ENCODE results near the gene ZP4.

Gene ZP4

DNA sequence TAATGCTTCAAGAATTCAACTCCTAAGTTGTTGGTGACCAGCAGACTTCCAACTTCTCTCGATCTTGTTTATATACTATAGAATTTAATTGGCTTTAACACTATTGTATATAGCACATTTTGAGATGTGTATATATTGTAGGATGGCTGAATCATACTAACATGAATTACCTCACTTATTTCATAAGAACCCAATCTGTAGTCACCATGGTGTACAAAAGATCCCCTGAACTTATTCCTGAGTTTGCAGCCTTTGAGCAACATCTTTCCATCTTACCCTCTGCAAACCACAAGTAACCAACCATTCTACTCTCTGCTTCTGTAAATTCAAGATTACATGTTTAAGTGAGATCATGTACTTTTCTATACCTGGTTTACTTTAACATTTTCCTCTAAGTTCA, 12.3 kb downstream of the ZP4 start:
- H3K36me3 ChIP-seq (ENCODE audit: control insufficient read depth, insufficient read depth, low read length), result no peaks in the 10 kb centered on the region
- no peaks in the 10 kb centered on the region for H3K27me3 ChIP-seq (ENCODE audit: control insufficient read depth, insufficient read depth, low read length)
- no peak overlapping the region for H3K4me3 ChIP-seq (ENCODE audit: low read length)
- no peaks in the 10 kb centered on the region for H3K9me3 ChIP-seq (ENCODE audit: control insufficient read depth, insufficient read depth, low read length)
- DNase-seq (ENCODE audit: low read depth, low spot score), result no peak
- no peak overlapping the region for H3K27ac ChIP-seq (ENCODE audit: low read length)
- no peaks in the 10 kb centered on the region for H3K4me1 ChIP-seq (ENCODE audit: control insufficient read depth, insufficient read depth, low read length)
- whole genome bisulfite sequencing (ENCODE audit: insufficient coverage, insufficient read length), result no CpG with 5 or more reads among the region's 1 CpG

DNA sequence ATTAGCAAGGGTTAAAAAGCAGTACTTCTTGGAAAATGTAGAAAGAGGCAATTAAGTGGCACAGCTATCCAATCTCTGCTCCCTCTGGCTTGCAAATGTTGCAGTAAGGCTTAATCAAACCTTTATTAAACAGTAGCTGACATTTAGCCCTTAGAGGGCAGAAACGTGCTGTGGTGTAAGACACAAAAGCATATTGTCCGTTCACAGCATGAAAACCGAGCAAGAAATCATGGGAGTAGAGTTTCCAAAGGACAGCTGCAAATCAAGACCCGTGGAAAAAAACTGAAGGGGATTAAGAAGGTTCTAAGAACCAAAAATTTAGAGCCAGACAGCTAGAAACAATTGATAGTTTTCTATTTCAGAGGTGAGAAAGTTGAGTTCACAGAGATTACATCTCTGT, 13.1 kb downstream of the ZP4 start:
- no CpG with 5 or more reads among the region's 4 CpGs for WGBS (ENCODE audit: insufficient coverage, insufficient read length)
- H3K4me3 ChIP-seq (ENCODE audit: low read length), result no peak overlapping the region
- H3K36me3 ChIP-seq (ENCODE audit: control insufficient read depth, insufficient read depth, low read length), result no peaks in the 10 kb centered on the region
- H3K4me1 ChIP-seq (ENCODE audit: control insufficient read depth, insufficient read depth, low read length), result no peaks in the 10 kb centered on the region
- no peak overlapping the region for H3K27ac ChIP-seq (ENCODE audit: low read length)
- no peak for DNase-seq (ENCODE audit: low read depth, low spot score)
- H3K9me3 ChIP-seq (ENCODE audit: control insufficient read depth, insufficient read depth, low read length), result no peaks in the 10 kb centered on the region
- H3K27me3 ChIP-seq (ENCODE audit: control insufficient read depth, insufficient read depth, low read length), result no peaks in the 10 kb centered on the region

DNA sequence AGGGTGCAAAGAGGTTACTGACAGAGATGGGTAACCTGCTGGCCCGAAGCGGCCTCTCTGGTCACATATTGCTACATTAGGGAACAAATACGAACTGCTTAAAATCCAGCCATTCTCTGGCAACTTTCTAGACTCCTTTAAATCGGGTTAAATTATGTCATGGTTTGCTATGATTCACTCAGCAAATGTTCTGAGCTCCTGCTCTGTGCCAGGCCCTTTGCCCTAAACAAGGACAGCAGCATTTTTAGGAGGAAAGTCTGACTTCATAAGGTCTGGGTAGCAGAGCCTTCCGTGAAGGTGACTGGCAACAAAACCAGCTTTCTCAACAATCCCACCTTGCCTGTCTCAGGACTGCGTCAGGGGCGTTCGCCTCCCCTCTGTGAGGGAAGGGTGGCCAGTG, 15.4 kb downstream of the ZP4 start:
- no CpG with 5 or more reads among the region's 8 CpGs for WGBS (ENCODE audit: insufficient coverage, insufficient read length)
- DNase-seq (ENCODE audit: low read depth, low spot score), result no peak
- no peaks in the 10 kb centered on the region for H3K27me3 ChIP-seq (ENCODE audit: control insufficient read depth, insufficient read depth, low read length)
- H3K9me3 ChIP-seq (ENCODE audit: control insufficient read depth, insufficient read depth, low read length), result no peaks in the 10 kb centered on the region
- H3K4me3 ChIP-seq (ENCODE audit: low read length), result no peak overlapping the region
- H3K27ac ChIP-seq (ENCODE audit: low read length), result no peak overlapping the region
- no peaks in the 10 kb centered on the region for H3K4me1 ChIP-seq (ENCODE audit: control insufficient read depth, insufficient read depth, low read length)
- no peaks in the 10 kb centered on the region for H3K36me3 ChIP-seq (ENCODE audit: control insufficient read depth, insufficient read depth, low read length)

DNA sequence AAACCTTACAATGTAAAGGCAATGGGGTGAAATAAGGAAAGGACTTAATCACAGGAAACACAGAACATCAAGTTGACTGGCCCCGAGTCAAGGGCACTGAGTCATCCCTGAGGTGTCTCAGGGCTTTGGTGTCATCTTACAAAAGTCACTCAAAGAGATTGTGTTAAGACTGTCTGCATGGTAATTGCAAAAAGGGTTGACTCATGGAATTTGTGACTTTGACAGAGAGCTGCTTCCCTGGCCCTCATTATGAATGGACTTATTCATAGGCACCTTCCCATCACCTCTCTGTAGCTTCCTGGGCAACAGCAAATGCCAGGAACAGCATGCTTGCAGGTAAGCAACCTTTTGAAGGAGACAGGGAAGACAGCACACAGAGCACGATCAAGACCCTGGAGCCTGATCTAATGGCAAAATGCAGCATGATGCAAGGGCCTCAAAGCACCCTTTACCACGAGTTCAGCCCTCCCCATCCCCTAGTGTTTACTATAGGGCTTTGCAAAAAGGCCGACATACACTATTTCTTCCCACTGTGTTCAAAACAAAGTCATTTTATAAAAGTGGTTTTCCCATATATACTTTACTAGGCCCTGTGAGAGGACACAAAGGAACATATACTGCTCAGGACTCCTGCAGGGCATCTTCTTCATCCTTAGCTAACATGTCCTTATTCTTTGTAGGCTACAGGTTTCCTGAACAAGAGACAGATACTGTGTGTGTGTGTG, 17.1 kb downstream of the ZP4 start:
- no peaks in the 10 kb centered on the region for H3K27me3 ChIP-seq (ENCODE audit: control insufficient read depth, insufficient read depth, low read length)
- H3K36me3 ChIP-seq (ENCODE audit: control insufficient read depth, insufficient read depth, low read length), result no peaks in the 10 kb centered on the region
- no CpG with 5 or more reads among the region's 4 CpGs for WGBS (ENCODE audit: insufficient coverage, insufficient read length)
- H3K4me1 ChIP-seq (ENCODE audit: control insufficient read depth, insufficient read depth, low read length), result no peaks in the 10 kb centered on the region
- peak; percentile 29 for DNase-seq (ENCODE audit: low read depth, low spot score)
- no peak overlapping the region for H3K4me3 ChIP-seq (ENCODE audit: low read length)
- no peak overlapping the region for H3K27ac ChIP-seq (ENCODE audit: low read length)
- no peaks in the 10 kb centered on the region for H3K9me3 ChIP-seq (ENCODE audit: control insufficient read depth, insufficient read depth, low read length)

DNA sequence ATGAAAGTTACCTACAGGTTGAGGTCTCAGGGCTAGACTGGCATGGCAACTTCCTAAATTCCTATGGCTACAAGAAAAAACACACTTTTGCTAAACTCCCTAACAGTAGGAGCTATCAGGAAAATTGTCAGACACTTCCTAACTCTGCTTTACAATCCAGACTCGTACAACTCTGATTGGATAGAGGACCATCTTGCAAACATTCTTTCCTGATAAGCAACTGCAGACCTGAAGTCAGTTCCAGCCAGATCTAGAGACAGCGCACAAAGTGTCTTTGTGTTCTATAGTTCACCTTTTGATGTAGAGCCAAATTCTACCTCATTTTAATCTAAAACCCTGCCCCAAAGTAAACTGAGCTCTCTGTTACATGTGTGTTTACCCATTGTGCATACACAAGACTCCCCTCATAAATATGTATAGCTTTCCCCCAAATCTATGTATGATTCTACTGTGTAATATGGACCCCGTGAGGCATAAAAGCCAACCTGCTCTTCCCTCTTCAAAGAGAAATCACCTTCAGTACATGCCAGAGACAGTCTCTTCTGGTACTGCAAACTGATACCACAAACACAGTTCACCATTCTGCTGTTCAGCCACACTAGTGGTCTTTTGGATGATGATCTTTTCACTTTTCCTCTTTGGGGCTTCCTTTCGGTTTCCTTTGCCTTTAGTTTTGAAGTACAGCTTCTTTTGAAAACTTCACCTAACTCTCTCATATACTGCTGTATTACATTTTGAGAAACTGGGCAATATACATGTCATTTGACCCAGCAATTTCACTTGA, 21.7 kb downstream of the ZP4 start:
- H3K36me3 ChIP-seq (ENCODE audit: control insufficient read depth, insufficient read depth, low read length), result no peaks in the 10 kb centered on the region
- WGBS (ENCODE audit: insufficient coverage, insufficient read length), result no CpG with 5 or more reads among the region's 4 CpGs
- H3K27me3 ChIP-seq (ENCODE audit: control insufficient read depth, insufficient read depth, low read length), result no peaks in the 10 kb centered on the region
- H3K9me3 ChIP-seq (ENCODE audit: control insufficient read depth, insufficient read depth, low read length), result no peaks in the 10 kb centered on the region
- DNase-seq (ENCODE audit: low read depth, low spot score), result no peak
- H3K4me1 ChIP-seq (ENCODE audit: control insufficient read depth, insufficient read depth, low read length), result no peaks in the 10 kb centered on the region
- H3K4me3 ChIP-seq (ENCODE audit: low read length), result no peak overlapping the region
- H3K27ac ChIP-seq (ENCODE audit: low read length), result no peak overlapping the region

DNA sequence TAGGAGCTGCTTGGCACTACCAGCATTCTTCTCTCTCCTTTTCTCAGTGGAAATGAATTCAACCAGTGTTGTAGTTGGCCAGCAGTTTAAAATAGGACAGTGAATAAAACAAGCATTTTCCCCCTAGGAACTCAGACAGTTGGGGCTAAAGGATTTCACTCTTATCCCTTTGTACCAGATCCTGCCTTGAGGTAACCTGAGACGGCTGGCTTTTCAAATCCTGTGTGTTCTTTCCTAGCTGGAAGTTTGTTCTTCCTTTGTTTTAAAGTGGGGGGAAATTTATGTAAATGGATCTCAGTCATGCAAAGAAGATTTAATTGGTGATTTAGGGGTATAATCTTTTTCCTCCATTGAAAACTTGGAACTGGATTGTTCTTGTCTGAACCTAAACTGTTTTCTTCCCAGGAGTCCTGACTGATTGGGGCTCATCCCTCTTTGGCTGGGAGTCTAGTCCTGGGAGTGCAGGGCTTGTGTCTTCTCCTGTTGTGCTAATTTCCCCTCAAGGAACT, 23.3 kb downstream of the ZP4 start:
- no peaks in the 10 kb centered on the region for H3K4me1 ChIP-seq (ENCODE audit: control insufficient read depth, insufficient read depth, low read length)
- H3K36me3 ChIP-seq (ENCODE audit: control insufficient read depth, insufficient read depth, low read length), result no peaks in the 10 kb centered on the region
- no peak for DNase-seq (ENCODE audit: low read depth, low spot score)
- no peak overlapping the region for H3K4me3 ChIP-seq (ENCODE audit: low read length)
- no peaks in the 10 kb centered on the region for H3K9me3 ChIP-seq (ENCODE audit: control insufficient read depth, insufficient read depth, low read length)
- H3K27me3 ChIP-seq (ENCODE audit: control insufficient read depth, insufficient read depth, low read length), result no peaks in the 10 kb centered on the region
- no peak overlapping the region for H3K27ac ChIP-seq (ENCODE audit: low read length)
- no CpG with 5 or more reads among the region's 1 CpG for WGBS (ENCODE audit: insufficient coverage, insufficient read length)

DNA sequence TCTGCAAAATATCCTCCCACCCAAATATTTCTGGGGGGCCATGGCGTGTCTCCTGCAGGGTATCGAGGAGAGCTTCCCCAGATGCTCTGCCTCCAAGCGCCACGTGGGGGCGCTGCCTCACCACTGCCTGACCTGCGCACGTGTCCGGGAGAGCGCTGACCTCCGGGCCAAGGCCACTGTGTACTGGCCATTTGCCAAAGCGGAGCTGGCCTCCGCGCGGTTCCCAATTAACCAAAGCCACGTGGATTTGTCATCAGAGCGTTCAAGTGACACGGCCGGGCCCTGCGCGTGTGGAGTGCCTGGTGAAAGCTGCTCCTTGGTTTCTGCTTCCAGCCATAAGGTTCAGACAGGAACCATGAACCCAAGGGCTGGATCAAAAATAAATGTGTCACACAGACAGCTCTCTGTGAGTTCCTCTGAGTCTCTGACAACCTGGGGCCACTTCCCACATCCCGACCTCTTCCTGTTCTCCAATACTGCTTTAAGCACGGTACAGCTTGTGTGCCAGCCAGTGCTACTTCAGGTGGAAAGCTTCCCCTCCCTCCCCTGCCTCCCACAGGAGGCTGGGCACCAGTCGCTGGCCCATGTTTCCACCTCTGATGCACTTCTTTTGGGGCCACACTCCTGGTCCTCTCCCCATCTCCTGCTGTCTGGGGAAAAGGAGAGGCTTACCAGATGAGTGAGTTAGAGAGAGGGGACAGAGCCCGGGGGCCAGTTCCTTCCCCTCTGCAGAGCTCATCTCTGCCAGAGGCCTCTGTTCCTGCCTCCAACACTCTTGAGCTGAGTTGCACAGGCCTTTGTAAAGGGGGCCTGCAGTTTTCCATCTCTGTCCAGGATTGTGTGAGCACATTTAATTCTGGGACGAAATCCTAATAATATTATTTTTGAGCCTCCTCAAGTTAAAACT, 26.1 kb downstream of the ZP4 start:
- no peak overlapping the region for H3K4me3 ChIP-seq (ENCODE audit: low read length)

DNA sequence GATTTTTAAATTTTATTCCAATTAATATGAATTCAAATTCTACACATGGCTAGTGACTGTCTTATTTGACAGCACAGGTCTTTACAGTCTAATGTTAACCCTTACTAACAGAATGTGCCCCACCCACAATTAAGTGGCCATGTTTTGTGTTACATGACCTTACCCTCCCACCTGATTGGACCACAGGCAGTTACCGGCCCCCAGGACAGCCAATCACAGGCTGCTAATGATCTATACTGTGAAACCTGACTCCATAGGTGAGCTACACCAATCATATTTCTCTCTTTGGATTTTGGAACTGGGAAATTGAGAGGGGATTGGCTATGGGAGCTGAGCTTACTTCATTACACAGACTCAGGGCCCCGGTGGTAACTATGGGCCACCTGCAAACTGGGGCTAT, 27.5 kb downstream of the ZP4 start:
- Histone ChIP-seq H3K4me3 (ENCODE audit: low read length) (no peak overlapping the region), H3K27me3 (ENCODE audit: control insufficient read depth, insufficient read depth, low read length) (no peaks in the 10 kb centered on the region), H3K4me1 (ENCODE audit: control insufficient read depth, insufficient read depth, low read length) (peaks cover 5% of the 10 kb centered on the region; the same call in 1 of the 2 replicates), H3K36me3 (ENCODE audit: control insufficient read depth, insufficient read depth, low read length) (no peaks in the 10 kb centered on the region), H3K27ac (ENCODE audit: low read length) (no peak overlapping the region), H3K9me3 (ENCODE audit: control insufficient read depth, insufficient read depth, low read length) (no peaks in the 10 kb centered on the region)
- WGBS (ENCODE audit: insufficient coverage, insufficient read length), result no CpG with 5 or more reads among the region's 2 CpGs
- DNase-seq (ENCODE audit: low read depth, low spot score), result no peak

More for the DNA sequence above, 26.1 kb downstream of the ZP4 start:
- Histone ChIP-seq H3K27ac (ENCODE audit: low read length) (no peak overlapping the region), H3K9me3 (ENCODE audit: control insufficient read depth, insufficient read depth, low read length) (no peaks in the 10 kb centered on the region), H3K27me3 (ENCODE audit: control insufficient read depth, insufficient read depth, low read length) (no peaks in the 10 kb centered on the region), H3K36me3 (ENCODE audit: control insufficient read depth, insufficient read depth, low read length) (no peaks in the 10 kb centered on the region), H3K4me1 (ENCODE audit: control insufficient read depth, insufficient read depth, low read length) (no peaks in the 10 kb centered on the region)
- no CpG with 5 or more reads among the region's 25 CpGs for WGBS (ENCODE audit: insufficient coverage, insufficient read length)
- peak; percentile 50 for DNase-seq (ENCODE audit: low read depth, low spot score)

DNA sequence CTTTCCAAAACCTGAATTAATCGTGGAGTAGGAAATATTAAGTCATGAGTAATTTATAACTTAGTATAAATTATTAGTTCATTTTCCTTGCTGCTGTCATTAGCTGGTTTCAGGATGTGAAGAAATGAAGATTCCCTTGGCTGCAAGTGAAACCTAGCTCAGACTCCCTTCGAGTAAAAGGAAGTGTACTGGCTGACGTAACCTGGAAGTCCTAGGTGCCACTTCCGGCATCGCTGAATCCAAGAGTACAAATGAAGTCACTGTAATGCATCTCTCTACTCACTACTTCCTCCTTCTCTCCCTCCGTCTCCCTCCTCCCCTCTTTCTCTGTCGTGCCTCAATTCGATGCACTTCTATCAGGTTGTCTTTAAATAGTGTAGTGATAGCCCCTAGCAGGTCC, 28.8 kb downstream of the ZP4 start:
- Histone ChIP-seq H3K27ac (ENCODE audit: low read length) (no peak overlapping the region), H3K4me3 (ENCODE audit: low read length) (no peak overlapping the region), H3K36me3 (ENCODE audit: control insufficient read depth, insufficient read depth, low read length) (no peaks in the 10 kb centered on the region), H3K9me3 (ENCODE audit: control insufficient read depth, insufficient read depth, low read length) (no peaks in the 10 kb centered on the region), H3K27me3 (ENCODE audit: control insufficient read depth, insufficient read depth, low read length) (no peaks in the 10 kb centered on the region), H3K4me1 (ENCODE audit: control insufficient read depth, insufficient read depth, low read length) (peaks cover 5% of the 10 kb centered on the region; the same call in 1 of the 2 replicates)
- no peak for DNase-seq (ENCODE audit: low read depth, low spot score)
- no CpG with 5 or more reads among the region's 8 CpGs for WGBS (ENCODE audit: insufficient coverage, insufficient read length)

DNA sequence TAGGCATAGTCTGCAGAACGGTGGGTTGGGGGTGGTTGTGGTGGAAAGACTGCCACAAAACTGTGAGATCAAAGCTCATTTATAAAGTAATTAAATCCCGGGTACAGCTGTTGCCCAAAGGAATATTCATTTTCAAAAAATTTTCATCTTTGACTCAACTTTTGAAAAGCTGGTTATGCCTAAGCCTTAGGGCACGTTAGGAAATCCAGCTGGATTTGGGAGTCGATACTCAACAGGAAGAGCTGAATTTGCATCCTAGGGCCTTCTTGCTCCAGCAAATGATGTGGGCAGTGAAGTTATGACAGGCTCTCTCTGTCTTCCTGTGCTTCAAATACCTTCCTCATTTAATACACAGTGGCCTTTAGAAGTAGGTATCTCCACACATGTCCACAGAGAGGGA, 31.7 kb downstream of the ZP4 start:
- no peak overlapping the region for H3K27ac ChIP-seq (ENCODE audit: low read length)
- no peaks in the 10 kb centered on the region for H3K9me3 ChIP-seq (ENCODE audit: control insufficient read depth, insufficient read depth, low read length)
- H3K36me3 ChIP-seq (ENCODE audit: control insufficient read depth, insufficient read depth, low read length), result no peaks in the 10 kb centered on the region
- no peak for DNase-seq (ENCODE audit: low read depth, low spot score)
- H3K4me1 ChIP-seq (ENCODE audit: control insufficient read depth, insufficient read depth, low read length), result peaks cover 5% of the 10 kb centered on the region; the same call in 1 of the 2 replicates
- no peaks in the 10 kb centered on the region for H3K27me3 ChIP-seq (ENCODE audit: control insufficient read depth, insufficient read depth, low read length)
- H3K4me3 ChIP-seq (ENCODE audit: low read length), result no peak overlapping the region
- no CpG with 5 or more reads among the region's 4 CpGs for WGBS (ENCODE audit: insufficient coverage, insufficient read length)

All from iPS DF 6.9 (cell line).